ENCODE measurements around the gene DIS3L2. TPM values are rescaled to one million over a fixed set of nuclear protein-coding genes. Genes with fewer than 3 reads are reported as not detected.

The DIS3L2 gene
- total and polyA plus RNA-seq, 2 of the 4 experiments (the other 2 are of a cell fraction) = 14.7 to 19.2 TPM

GRCh38 chr2:232142502-232142901, 181.0 kb downstream of the DIS3L2 start:
- no peak for TF ChIP-seq FOS (IDR thresholded peaks at IDR 0.05; ENCODE audit: low read depth, low read length)
- no peak overlapping the region for H2AK5ac ChIP-seq (ENCODE audit: low read depth, low read length)
- H3K9me1 ChIP-seq (ENCODE audit: insufficient read depth, low read length) = peaks cover 3% of the 10 kb centered on the region; the same call in 1 of the 2 replicates
- no CpG with 5 or more reads among the region's 5 CpGs for WGBS, 2 experiments (ENCODE audit: extremely low coverage in 2 of 2, insufficient read length in 1 of 2)
- no peak for ATAC-seq (ENCODE audit: low read depth)
- no peak overlapping the region for H2BK5ac ChIP-seq (ENCODE audit: low read depth, low read length, poor library complexity, severe bottlenecking)
- in situ Hi-C loops (cut with MboI; ENCODE audit: low sequenced_read_pairs) (no loop called here), intact Hi-C loops (cut with micrococcal nuclease) (loop anchor here (1.0 to 5.0 kb wide), 4 partner anchors 185 to 300 kb away; no protein-coding TSS in a partner anchor), dilution Hi-C loops (cut with HindIII; ENCODE audit: low sequenced_read_pairs, unreplicated experiment) (no loop called here)
- H4K8ac ChIP-seq (ENCODE audit: low read depth in 2 of 2, low read length in 2 of 2) = no peak overlapping the region
- H3K4ac ChIP-seq (ENCODE audit: low read depth, low read length) = no peak overlapping the region
- no peak overlapping the region for H3K27ac ChIP-seq (ENCODE audit: insufficient read depth, low read length)
- H2AK9ac ChIP-seq (replicated peaks; ENCODE audit: low read depth, low read length, poor library complexity) = no peak overlapping the region
- H3K36me3 ChIP-seq (ENCODE audit: control insufficient read depth, insufficient read depth, low read length) = no peaks in the 10 kb centered on the region; the same call in 1 of the 2 replicates
- H3K14ac ChIP-seq (replicated peaks; ENCODE audit: low read depth, low read length) = no peak overlapping the region
- BruUV-seq (replicated peaks) = no TSS peak
- no peak overlapping the region for H3K23ac ChIP-seq (ENCODE audit: low read depth, low read length)
- H3K27me3 ChIP-seq (ENCODE audit: control insufficient read depth, insufficient read depth, low read length) = no peaks in the 10 kb centered on the region
- H3K4me3 ChIP-seq (ENCODE audit: insufficient read depth, low read depth, low read length) = no peak overlapping the region
- H4K91ac ChIP-seq (ENCODE audit: insufficient read depth, low read depth, low read length) = no peak overlapping the region
- no peak overlapping the region for H3K4me2 ChIP-seq (ENCODE audit: low read depth, low read length)
- H3K9ac ChIP-seq (ENCODE audit: low read depth, low read length) = no peak overlapping the region
- no peak overlapping the region for H2BK15ac ChIP-seq (ENCODE audit: low read depth, low read length)
- peaks cover 6% of the 10 kb centered on the region for H3K4me1 ChIP-seq (ENCODE audit: control insufficient read depth, insufficient read depth, low read length)
- no peak overlapping the region for H3K56ac ChIP-seq (ENCODE audit: extremely low read depth, insufficient read depth, low read length)
- POLR2A ChIA-PET (ENCODE audit: unreplicated experiment) = no interaction called here
- peaks cover 3% of the 10 kb centered on the region in 2 experiments; a peak in 2 of 4 replicates for H3K79me1 ChIP-seq (ENCODE audit: low read depth in 1 of 2, low read length in 2 of 2)
- CTCF ChIA-PET = interaction anchor here (0.5 to 3.5 kb wide), 5 partner anchors 17 to 340 kb away, joined by 3 to 34 read pairs (median 3); partner anchors contain the start of gene NPPC
- no peaks in the 10 kb centered on the region for H3K9me3 ChIP-seq (ENCODE audit: control insufficient read depth, insufficient read depth, low read length)
- H3K18ac ChIP-seq (ENCODE audit: low read depth, low read length) = no peak overlapping the region
- DNase-seq = no peak
- H2AFZ ChIP-seq (replicated peaks; ENCODE audit: low read length, poor library complexity) = no peak overlapping the region
- H4K20me1 ChIP-seq (ENCODE audit: insufficient read depth, low read length) = no peaks in the 10 kb centered on the region; the same call in 1 of the 2 replicates
- H2BK120ac ChIP-seq (ENCODE audit: low read depth, low read length) = no peak overlapping the region
- no peak overlapping the region for H4K5ac ChIP-seq (ENCODE audit: low read depth, low read length)
- H2BK20ac ChIP-seq (ENCODE audit: low read depth, low read length) = no peak overlapping the region
